ENCODE results near the gene KLC4. TPM values are rescaled to one million over a fixed set of nuclear protein-coding genes. Genes with fewer than 3 reads are reported as not detected.

KLC4 gene
- polyA plus RNA-seq, 3 donors, result 53.8 to 79.3 (median 57.6) TPM

GRCh38 chr6:43086022-43086658 lies 26.7 kb downstream of the KLC4 start:
- DNase-seq (ENCODE audit: extremely low read depth in 1 of 11, low read depth in 9 of 11, low spot score in 4 of 11), result no peak

DNA sequence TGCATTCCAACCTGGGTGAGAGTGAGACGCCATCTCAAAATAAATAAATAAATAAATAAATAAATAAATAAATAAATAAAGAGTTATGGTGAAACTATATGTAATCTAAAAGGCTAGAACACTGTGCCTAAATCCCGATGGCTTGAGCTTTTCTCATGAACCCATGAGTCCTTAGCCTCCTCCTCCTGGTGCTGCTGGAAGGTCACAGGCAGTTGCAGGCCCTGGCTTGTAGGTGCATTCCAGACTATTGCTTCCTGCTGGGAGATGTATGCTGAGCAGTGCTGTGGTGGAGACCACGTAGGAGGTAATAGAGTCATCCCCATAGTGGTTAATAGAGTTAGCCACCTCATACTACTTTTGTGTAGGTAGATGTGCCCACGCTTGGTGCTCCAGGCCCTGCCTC lies 29.2 kb downstream of the KLC4 start:
- no peak for DNase-seq (ENCODE audit: extremely low read depth in 1 of 11, low read depth in 9 of 11, low spot score in 4 of 11)

DNA sequence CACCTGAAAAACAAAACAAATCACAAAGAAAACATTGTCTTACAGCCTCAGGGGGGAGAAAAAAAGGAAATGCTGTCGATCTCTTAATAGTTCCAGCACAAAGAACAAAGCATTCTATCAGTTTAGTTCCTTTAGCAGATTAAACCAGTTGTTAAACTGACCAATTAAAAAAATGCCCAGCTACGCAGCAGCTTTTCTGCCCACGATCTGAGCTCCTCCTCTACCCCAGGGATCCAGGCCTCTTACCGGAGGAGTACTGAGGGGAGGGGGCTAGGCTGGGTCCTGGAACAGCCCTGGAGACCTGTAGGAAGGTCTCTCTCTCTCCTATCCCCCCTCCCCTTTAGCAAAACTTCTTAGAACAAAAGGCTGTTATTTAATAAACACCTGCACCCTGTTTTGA lies 30.0 kb downstream of the KLC4 start:
- no peak for DNase-seq (ENCODE audit: extremely low read depth in 1 of 11, low read depth in 9 of 11, low spot score in 4 of 11)

- no peak for DNase-seq (ENCODE audit: extremely low read depth in 1 of 11, low read depth in 9 of 11, low spot score in 4 of 11)
Observed at GRCh38 chr6:43089874-43090558, 30.6 kb downstream of the KLC4 start.

GRCh38 chr6:43090559-43090956 lies 31.1 kb downstream of the KLC4 start:
- peak in 2 of 11 donors; percentile 77 to 80 for DNase-seq (ENCODE audit: extremely low read depth in 1 of 11, low read depth in 9 of 11, low spot score in 4 of 11)

- DNase-seq (ENCODE audit: extremely low read depth in 1 of 11, low read depth in 9 of 11, low spot score in 4 of 11), result no peak
Observed at GRCh38 chr6:43091020-43091419, 31.6 kb downstream of the KLC4 start.

DNA sequence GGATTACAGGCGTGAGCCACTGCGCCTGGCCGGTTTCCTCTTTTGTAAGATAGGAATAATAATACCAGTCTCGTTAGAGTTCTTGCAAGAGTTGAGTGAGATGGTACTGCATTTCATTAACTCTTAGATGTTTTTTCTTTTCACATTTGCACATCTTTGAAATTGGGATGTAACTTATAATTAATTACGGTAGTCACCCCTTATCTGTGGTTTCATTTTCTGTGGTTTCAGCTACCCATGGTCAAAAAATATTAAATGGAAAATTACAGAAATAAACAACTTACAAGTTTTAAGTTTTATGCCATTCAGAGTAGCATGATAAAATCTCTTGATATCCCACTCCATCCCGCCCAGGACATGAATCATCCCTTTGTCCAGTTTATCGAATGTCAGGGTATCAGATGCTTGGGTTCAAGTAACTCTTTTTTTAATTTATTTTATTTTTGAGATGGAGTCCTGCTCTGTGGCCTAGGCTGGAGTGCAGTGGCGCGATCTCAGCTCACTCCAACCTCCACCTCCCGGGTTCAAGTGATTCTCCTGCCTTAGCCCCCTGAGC lies 32.1 kb downstream of the KLC4 start:
- DNase-seq (ENCODE audit: extremely low read depth in 1 of 11, low read depth in 9 of 11, low spot score in 4 of 11), result no peak

- DNase-seq (ENCODE audit: extremely low read depth in 1 of 11, low read depth in 9 of 11, low spot score in 4 of 11), result no peak
Observed at GRCh38 chr6:43092635-43093034, 33.2 kb downstream of the KLC4 start.

DNA sequence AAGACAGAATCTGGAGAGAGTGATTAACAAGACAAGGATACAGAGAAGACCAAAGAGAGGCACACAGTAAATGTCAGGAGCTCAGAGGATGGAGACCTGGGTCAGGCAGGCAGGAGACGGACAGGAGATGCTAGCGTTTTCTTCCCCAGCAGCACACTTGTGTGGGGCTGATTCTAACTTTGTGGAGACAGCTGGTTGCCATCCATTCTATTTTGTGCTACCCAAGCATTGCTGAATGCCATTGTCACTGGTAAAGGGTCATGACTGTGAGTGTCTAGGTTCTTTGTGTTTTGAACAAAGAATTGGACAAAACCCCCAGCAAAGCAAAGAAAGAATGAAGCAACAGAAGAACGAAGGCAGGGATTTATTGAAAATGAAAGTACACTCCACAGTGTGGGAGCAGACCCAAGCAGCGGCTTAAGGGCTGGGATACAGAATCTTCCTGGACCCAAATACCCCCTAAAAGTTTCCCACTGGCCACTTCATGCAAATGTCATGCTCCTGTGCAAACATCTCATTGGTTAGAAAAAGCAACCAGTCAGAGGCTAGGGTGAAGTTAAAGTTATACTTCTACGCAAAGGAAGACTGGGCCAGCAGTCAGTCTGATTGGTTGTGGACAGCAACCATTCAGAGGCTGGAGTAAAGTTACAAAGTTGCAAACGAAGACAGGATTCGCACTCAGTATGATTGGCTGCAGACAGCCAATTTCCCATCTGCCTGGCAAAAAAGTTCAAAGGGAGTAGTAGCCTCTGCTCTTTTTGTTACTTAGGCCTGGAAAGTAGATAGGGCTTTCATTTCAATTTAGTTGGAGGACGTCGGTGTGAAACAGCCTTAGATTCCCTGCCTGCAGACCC lies 34.2 kb downstream of the KLC4 start:
- no peak for DNase-seq (ENCODE audit: extremely low read depth in 1 of 11, low read depth in 9 of 11, low spot score in 4 of 11)

GRCh38 chr6:43095939-43096338 lies 36.5 kb downstream of the KLC4 start:
- no peak for DNase-seq (ENCODE audit: extremely low read depth in 1 of 11, low read depth in 9 of 11, low spot score in 4 of 11)

GRCh38 chr6:43096451-43097097 lies 37.1 kb downstream of the KLC4 start:
- no peak for DNase-seq (ENCODE audit: extremely low read depth in 1 of 11, low read depth in 9 of 11, low spot score in 4 of 11)

- DNase-seq (ENCODE audit: extremely low read depth in 1 of 11, low read depth in 9 of 11, low spot score in 4 of 11), result no peak
Observed at GRCh38 chr6:43097098-43097489, 37.7 kb downstream of the KLC4 start.

- no peak for DNase-seq (ENCODE audit: extremely low read depth in 1 of 11, low read depth in 9 of 11, low spot score in 4 of 11)
Observed at GRCh38 chr6:43097502-43097901, 38.1 kb downstream of the KLC4 start.

GRCh38 chr6:43101497-43101896 lies 42.1 kb downstream of the KLC4 start:
- peak in 2 of 11 donors; percentile 70 to 73 for DNase-seq (ENCODE audit: extremely low read depth in 1 of 11, low read depth in 9 of 11, low spot score in 4 of 11)

GRCh38 chr6:43103253-43103876 lies 43.9 kb downstream of the KLC4 start:
- DNase-seq (ENCODE audit: extremely low read depth in 1 of 11, low read depth in 9 of 11, low spot score in 4 of 11), result no peak

GRCh38 chr6:43105538-43106222 lies 46.2 kb downstream of the KLC4 start:
- no peak for DNase-seq (ENCODE audit: extremely low read depth in 1 of 11, low read depth in 9 of 11, low spot score in 4 of 11)

DNA sequence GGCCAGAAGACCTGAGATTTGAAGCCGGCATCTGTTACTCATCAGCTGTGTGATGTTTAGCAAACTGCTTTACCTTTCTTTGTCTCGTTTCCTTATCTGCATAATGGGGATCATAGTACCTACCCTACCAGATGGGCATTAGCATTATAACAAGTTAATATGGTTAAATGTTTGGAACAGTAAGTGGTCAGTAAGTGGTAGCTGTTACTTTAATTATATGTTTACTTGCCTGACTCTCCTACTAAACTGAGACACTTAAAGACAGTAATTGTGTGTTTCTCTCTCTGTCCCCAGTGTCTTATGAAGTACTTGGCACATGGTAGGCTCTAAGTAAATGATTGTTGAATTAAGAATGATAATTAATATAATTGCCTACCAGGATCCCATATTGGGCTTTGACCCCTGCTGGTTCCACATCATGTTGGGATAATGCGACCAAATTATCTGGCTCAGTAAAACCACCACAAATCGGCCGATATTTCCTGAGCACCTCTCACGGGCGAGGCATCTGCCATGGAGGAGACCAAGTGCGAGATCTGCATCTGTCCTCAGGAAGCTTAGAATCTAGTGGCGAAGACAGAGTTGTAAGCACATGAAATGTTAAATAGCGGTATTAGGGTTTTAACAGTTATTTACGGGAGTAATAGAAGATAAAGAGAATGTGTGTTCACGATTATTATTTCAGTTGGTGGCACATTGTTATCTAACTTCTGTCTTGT lies 48.1 kb downstream of the KLC4 start:
- DNase-seq (ENCODE audit: extremely low read depth in 1 of 11, low read depth in 9 of 11, low spot score in 4 of 11), result no peak

Measured in renal cortex interstitium (tissue), 11 donors.